ENCODE measurements around the gene STX19. TPM values are rescaled to one million over a fixed set of nuclear protein-coding genes. Genes with fewer than 3 reads are reported as not detected.

Gene STX19
- total and polyA plus RNA-seq, 2 experiments from 2014 or later: 0.29 TPM; not detected in 1

DNA sequence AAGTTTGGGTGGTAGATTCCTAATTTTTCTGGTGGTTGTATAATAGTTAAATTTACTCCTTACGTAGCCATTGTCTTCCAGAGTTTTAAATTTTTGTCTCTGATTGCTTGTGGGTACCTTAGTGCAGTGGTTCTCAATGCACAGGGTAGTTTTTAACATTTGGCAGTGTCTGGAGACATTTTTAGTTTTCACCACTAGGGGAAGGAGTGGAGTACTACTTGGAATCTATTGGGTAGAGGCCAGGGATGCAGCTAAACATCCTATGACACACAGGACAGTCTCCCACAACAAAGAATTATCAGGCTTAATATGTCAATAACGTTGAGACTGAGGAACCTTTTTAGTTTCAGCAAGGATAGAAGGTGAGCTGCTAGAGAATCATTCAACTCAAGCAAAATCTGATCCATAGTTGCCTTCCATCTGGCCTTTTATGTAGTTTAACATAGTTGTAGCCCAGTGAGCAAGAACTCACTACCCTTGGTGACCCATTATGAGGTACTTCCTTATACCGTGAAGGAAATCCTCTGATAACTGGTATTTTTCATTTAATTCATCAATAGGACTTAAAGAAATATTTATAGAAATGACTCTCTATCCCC is 8.6 kb upstream of the STX19 start:
- TF ChIP-seq CREB1 (CRISPR knock-in tag; IDR thresholded peaks at IDR 0.05; ENCODE audit: low read depth): no peak
- TF ChIP-seq, protein P1, sequence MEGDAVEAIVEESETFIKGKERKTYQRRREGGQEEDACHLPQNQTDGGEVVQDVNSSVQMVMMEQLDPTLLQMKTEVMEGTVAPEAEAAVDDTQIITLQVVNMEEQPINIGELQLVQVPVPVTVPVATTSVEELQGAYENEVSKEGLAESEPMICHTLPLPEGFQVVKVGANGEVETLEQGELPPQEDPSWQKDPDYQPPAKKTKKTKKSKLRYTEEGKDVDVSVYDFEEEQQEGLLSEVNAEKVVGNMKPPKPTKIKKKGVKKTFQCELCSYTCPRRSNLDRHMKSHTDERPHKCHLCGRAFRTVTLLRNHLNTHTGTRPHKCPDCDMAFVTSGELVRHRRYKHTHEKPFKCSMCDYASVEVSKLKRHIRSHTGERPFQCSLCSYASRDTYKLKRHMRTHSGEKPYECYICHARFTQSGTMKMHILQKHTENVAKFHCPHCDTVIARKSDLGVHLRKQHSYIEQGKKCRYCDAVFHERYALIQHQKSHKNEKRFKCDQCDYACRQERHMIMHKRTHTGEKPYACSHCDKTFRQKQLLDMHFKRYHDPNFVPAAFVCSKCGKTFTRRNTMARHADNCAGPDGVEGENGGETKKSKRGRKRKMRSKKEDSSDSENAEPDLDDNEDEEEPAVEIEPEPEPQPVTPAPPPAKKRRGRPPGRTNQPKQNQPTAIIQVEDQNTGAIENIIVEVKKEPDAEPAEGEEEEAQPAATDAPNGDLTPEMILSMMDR (conservative IDR thresholded peaks at IDR 0.05; ENCODE audit: low read depth in 2 of 2): peak; percentile 48 to 66
- ATAC-seq (peak; percentile 82), DNase-seq (ENCODE audit: low spot score) (peak; percentile 73)
- Mint-ChIP-seq H3K27me3 (ENCODE audit: insufficient read depth, low read depth, poor library complexity) (peaks cover 1% of the 10 kb centered on the region), H3K4me1 (no peaks in the 10 kb centered on the region), H3K9me3 (no peaks in the 10 kb centered on the region), H3K36me3 (ENCODE audit: low read depth) (peaks cover 5% of the 10 kb centered on the region; the same call in 2 of the 3 replicates), H3K27ac (no peak overlapping the region), H3K4me3 (no peak overlapping the region)
- Histone ChIP-seq H3K36me3 (ENCODE audit: insufficient read depth) (no peaks in the 10 kb centered on the region), H4K20me1 (replicated peaks; ENCODE audit: insufficient read depth) (no peaks in the 10 kb centered on the region), H3F3A (replicated peaks; ENCODE audit: low read depth) (no peaks in the 10 kb centered on the region), H3K27me3 (ENCODE audit: insufficient read depth) (no peaks in the 10 kb centered on the region), H3K9me2 (ENCODE audit: insufficient read depth) (no peaks in the 10 kb centered on the region), H2AFZ (no peak overlapping the region), H3K4me1 (ENCODE audit: insufficient read depth) (no peaks in the 10 kb centered on the region), H3K4me3 (no peak overlapping the region), H3K27ac (ENCODE audit: low read depth) (no peak overlapping the region), H3K79me2 (replicated peaks; ENCODE audit: insufficient read depth) (no peaks in the 10 kb centered on the region), H3K4me2 (no peak overlapping the region)

DNA sequence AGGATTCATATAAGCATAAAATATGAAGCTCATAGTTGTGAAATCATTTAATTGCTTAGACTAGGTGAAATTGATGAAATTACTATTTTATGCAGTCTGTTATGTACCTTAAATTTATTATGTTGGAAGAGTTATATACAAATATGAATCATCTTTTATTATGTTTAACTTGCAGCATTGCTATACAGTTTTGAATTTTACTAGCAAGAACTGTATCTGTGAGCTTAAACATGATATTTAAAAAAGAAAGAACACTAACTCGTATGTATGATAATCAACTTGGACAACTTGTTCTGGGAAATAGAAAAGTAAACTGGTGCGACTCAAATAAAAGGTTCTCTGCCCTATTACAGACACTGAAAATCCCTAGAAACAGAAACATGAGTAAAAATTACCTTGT is 1.8 kb downstream of the STX19 start:
- no peaks in the 10 kb centered on the region for H3K9me2 ChIP-seq (ENCODE audit: insufficient read depth)
- no peak overlapping the region for H3K4me3 Mint-ChIP-seq
- H3K27ac Mint-ChIP-seq: no peak overlapping the region
- no peaks in the 10 kb centered on the region for H4K20me1 ChIP-seq (replicated peaks; ENCODE audit: insufficient read depth)
- peaks cover 6% of the 10 kb centered on the region; the same call in 2 of the 3 replicates for H3K4me1 Mint-ChIP-seq
- no peaks in the 10 kb centered on the region for H3K27me3 ChIP-seq (ENCODE audit: insufficient read depth)
- no peaks in the 10 kb centered on the region for H3K27me3 Mint-ChIP-seq (ENCODE audit: insufficient read depth, low read depth, poor library complexity)
- ATAC-seq (no peak), DNase-seq (ENCODE audit: low spot score) (no peak)
- no peaks in the 10 kb centered on the region for H3K4me1 ChIP-seq (ENCODE audit: insufficient read depth)
- no peak overlapping the region for H3K4me3 ChIP-seq
- no peaks in the 10 kb centered on the region for H3K36me3 ChIP-seq (ENCODE audit: insufficient read depth)
- TF ChIP-seq EZH2phosphoT487 (IDR thresholded peaks at IDR 0.05; ENCODE audit: unreplicated experiment) (no peak), NANOG (IDR thresholded peaks at IDR 0.05; ENCODE audit: borderline replicate concordance) (no peak)
- TF ChIP-seq, protein P1 (conservative IDR thresholded peaks at IDR 0.05; ENCODE audit: low read depth in 2 of 2): no peak
- H3K36me3 Mint-ChIP-seq (ENCODE audit: low read depth): peaks cover 5% of the 10 kb centered on the region; the same call in 1 of the 3 replicates
- H3K9me3 Mint-ChIP-seq: no peaks in the 10 kb centered on the region
- H3K4me2 ChIP-seq: no peak overlapping the region
- H3K79me2 ChIP-seq (replicated peaks; ENCODE audit: insufficient read depth): no peaks in the 10 kb centered on the region
- no peaks in the 10 kb centered on the region for H3F3A ChIP-seq (replicated peaks; ENCODE audit: low read depth)
- H3K27ac ChIP-seq (ENCODE audit: low read depth): no peak overlapping the region
- H2AFZ ChIP-seq: no peak overlapping the region

DNA sequence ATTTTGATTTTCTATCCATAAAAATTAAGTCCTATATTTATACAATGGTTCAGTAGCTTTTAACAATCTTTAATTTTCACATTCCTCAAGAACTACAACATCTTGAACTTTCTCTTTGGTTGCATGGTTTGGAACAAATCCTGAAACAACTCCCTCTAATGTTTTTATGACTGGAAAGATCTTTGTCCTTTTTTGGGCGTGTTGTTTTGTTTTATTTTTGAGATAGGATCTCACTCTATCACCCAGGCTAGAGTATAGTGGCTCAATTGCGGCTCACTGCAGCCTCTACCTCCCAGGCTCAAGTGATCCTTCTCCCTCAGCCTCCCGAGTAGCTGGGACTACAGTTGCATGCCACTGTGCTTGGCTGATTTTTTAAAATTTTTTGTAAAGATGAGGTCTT is 4.0 kb downstream of the STX19 start:
- H3K9me2 ChIP-seq (ENCODE audit: insufficient read depth): no peaks in the 10 kb centered on the region
- TF ChIP-seq ZNF114 (CRISPR knock-in tag; IDR thresholded peaks at IDR 0.05): no peak
- no peak for TF ChIP-seq STAT1 (IDR thresholded peaks at IDR 0.05; ENCODE audit: unreplicated experiment)
- TF ChIP-seq, protein P2, sequence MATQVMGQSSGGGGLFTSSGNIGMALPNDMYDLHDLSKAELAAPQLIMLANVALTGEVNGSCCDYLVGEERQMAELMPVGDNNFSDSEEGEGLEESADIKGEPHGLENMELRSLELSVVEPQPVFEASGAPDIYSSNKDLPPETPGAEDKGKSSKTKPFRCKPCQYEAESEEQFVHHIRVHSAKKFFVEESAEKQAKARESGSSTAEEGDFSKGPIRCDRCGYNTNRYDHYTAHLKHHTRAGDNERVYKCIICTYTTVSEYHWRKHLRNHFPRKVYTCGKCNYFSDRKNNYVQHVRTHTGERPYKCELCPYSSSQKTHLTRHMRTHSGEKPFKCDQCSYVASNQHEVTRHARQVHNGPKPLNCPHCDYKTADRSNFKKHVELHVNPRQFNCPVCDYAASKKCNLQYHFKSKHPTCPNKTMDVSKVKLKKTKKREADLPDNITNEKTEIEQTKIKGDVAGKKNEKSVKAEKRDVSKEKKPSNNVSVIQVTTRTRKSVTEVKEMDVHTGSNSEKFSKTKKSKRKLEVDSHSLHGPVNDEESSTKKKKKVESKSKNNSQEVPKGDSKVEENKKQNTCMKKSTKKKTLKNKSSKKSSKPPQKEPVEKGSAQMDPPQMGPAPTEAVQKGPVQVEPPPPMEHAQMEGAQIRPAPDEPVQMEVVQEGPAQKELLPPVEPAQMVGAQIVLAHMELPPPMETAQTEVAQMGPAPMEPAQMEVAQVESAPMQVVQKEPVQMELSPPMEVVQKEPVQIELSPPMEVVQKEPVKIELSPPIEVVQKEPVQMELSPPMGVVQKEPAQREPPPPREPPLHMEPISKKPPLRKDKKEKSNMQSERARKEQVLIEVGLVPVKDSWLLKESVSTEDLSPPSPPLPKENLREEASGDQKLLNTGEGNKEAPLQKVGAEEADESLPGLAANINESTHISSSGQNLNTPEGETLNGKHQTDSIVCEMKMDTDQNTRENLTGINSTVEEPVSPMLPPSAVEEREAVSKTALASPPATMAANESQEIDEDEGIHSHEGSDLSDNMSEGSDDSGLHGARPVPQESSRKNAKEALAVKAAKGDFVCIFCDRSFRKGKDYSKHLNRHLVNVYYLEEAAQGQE (IDR thresholded peaks at IDR 0.05; ENCODE audit: unreplicated experiment): no peak
- no peak for TF ChIP-seq CREB1 (CRISPR knock-in tag; IDR thresholded peaks at IDR 0.05; ENCODE audit: low read depth)
- TF ChIP-seq ZNF331 (CRISPR knock-in tag; IDR thresholded peaks at IDR 0.05; ENCODE audit: low read depth): no peak

More for the DNA sequence above, 4.0 kb downstream of the STX19 start:
- Histone ChIP-seq H3K4me1 (ENCODE audit: insufficient read depth) (no peaks in the 10 kb centered on the region), H3F3A (replicated peaks; ENCODE audit: low read depth) (no peaks in the 10 kb centered on the region), H2AFZ (no peak overlapping the region), H3K27ac (ENCODE audit: low read depth) (no peak overlapping the region), H3K4me3 (no peak overlapping the region), H3K79me2 (replicated peaks; ENCODE audit: insufficient read depth) (no peaks in the 10 kb centered on the region), H4K20me1 (replicated peaks; ENCODE audit: insufficient read depth) (no peaks in the 10 kb centered on the region), H3K36me3 (ENCODE audit: insufficient read depth) (no peaks in the 10 kb centered on the region), H3K27me3 (ENCODE audit: insufficient read depth) (no peaks in the 10 kb centered on the region), H3K4me2 (no peak overlapping the region)
- Mint-ChIP-seq H3K27me3 (ENCODE audit: insufficient read depth, low read depth, poor library complexity) (no peaks in the 10 kb centered on the region), H3K36me3 (ENCODE audit: low read depth) (no peaks in the 10 kb centered on the region), H3K27ac (no peak overlapping the region), H3K4me3 (no peak overlapping the region), H3K4me1 (peaks cover 6% of the 10 kb centered on the region; the same call in 2 of the 3 replicates), H3K9me3 (no peaks in the 10 kb centered on the region)
- no peak for DNase-seq (ENCODE audit: low spot score)
- no peak for ATAC-seq
